Endodermal cell (in vitro differentiated cells): Measurements from ENCODE around the gene KIR3DL1. TPM values are rescaled to one million over a fixed set of nuclear protein-coding genes. Genes with fewer than 3 reads are reported as not detected.
"Not testable (repeated sequence)": the region's sequence is repeated elsewhere in the genome, so short reads cannot be mapped to it uniquely, and the experiment has no call there.

Experiments
- DNase-seq: peaks from one replicate; pipeline ENCODE4 v3.0.0-alpha.2; 2017
- H3K27ac ChIP-seq: 2 replicates; pipeline ENCODE4 v1.5.1; 2013; ENCODE audit warnings: mild to moderate bottlenecking, low read depth, low read length, moderate library complexity
- H3K27me3 ChIP-seq: 2 replicates; pipeline ENCODE4 v1.6.1; 2013; ENCODE audit warnings: mild to moderate bottlenecking, low read length, moderate library complexity; ENCODE audit not compliant: insufficient read depth, control insufficient read depth, poor library complexity, severe bottlenecking
- H3K36me3 ChIP-seq: 2 replicates; pipeline ENCODE4 v1.7.0; 2013; ENCODE audit warnings: mild to moderate bottlenecking, low read length, moderate library complexity; ENCODE audit not compliant: control insufficient read depth, insufficient read depth
- H3K4me1 ChIP-seq: one replicate; pipeline ENCODE4 v1.7.0; 2013; ENCODE audit warnings: low read length; ENCODE audit not compliant: control insufficient read depth, insufficient read depth
- H3K4me3 ChIP-seq: 2 replicates; pipeline ENCODE4 v1.5.1; 2013; ENCODE audit warnings: mild to moderate bottlenecking, low read length, moderate library complexity
- H3K9ac ChIP-seq: 2 replicates; pipeline ENCODE4 v1.6.1; 2013; ENCODE audit warnings: mild to moderate bottlenecking, low read length, moderate library complexity; ENCODE audit not compliant: poor library complexity, severe bottlenecking; ENCODE audit errors: extremely low read depth
- H3K9me3 ChIP-seq: 2 replicates; pipeline ENCODE4 v1.6.1; 2013; ENCODE audit warnings: mild to moderate bottlenecking, low read length, moderate library complexity; ENCODE audit not compliant: control insufficient read depth
- H3K27ac Mint-ChIP-seq: 2 replicates; pipeline ENCODE4 v1.8.0; 2020; ENCODE audit warnings: mixed read lengths
- H3K27me3 Mint-ChIP-seq: 2 replicates; pipeline ENCODE4 v1.8.0; 2021; ENCODE audit warnings: mild to moderate bottlenecking, mixed read lengths; ENCODE audit not compliant: insufficient read depth
- H3K36me3 Mint-ChIP-seq: 2 replicates; pipeline ENCODE4 v1.8.0; 2020; ENCODE audit warnings: low read depth, mixed read lengths
- H3K4me1 Mint-ChIP-seq: 2 replicates; pipeline ENCODE4 v1.8.0; 2020; ENCODE audit warnings: mixed read lengths
- H3K4me3 Mint-ChIP-seq: 2 replicates; pipeline ENCODE4 v1.8.0; 2020; ENCODE audit warnings: mild to moderate bottlenecking, moderate library complexity, mixed read lengths
- H3K9me3 Mint-ChIP-seq: 2 replicates; pipeline ENCODE4 v1.8.0; 2020; ENCODE audit warnings: mild to moderate bottlenecking, mixed read lengths
- WGBS, 2 experiments: methylation state at CpG; one replicate each; pipeline versions ENCODE4 v1.1.5 to v1.1.7; 2013; ENCODE audit warnings: missing lambda C conversion rate in 2 of 2, mixed read lengths in 1 of 2; ENCODE audit not compliant: insufficient coverage in 1 of 2, insufficient read length in 1 of 2; 5-methylcytosine and 5-hydroxymethylcytosine counted together
- total RNA-seq, 2 donors: library from RNA; stranded (reverse); fragmentation: NEBNext Ultra II Directional in 1 of 2; extraction: Animal tissue kit (Norgen Biotek cat#: 25700) in 1 of 2; gene quantifications; 2 replicates in 1 of 2; 3 replicates in 1 of 2; pipeline ENCODE4 v1.2.1, GENCODE V29; 2021
- TF ChIP-seq, protein P1 (sequence below): fragments of 200-600 bp; sonication (generic); conservative IDR thresholded peaks from 2 replicates; pipeline ENCODE4 v1.5.0; 2021; ENCODE audit warnings: antibody characterized with exemption, mild to moderate bottlenecking

KIR3DL1 gene
- total RNA-seq, 2 donors from 2014 or later, result not detected

DNA sequence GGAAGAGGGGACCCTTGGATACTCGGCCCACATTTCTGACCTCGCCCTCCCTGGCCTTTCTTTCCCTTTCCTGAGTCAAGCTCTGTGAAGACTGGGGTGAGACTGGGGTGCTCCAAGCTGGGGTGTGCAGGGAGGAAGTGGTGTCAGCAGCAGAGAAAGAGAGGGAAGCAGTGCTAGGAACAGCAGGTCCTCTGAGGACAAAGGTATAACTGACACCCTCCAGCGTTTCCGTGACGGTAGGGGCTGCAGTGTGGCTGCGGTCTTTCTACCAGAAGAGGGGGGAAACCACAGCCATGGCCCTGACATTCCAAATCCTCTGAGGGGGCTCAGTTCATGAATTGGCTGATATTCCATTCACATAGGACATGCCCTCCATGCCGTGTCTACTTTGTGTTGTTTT lies 35.1 kb downstream of the KIR3DL1 start:
- Histone ChIP-seq H3K27me3 (no peaks in the 10 kb centered on the region), H3K4me3 (no peak overlapping the region), H3K9ac (no peak overlapping the region), H3K27ac (no peak overlapping the region), H3K4me1 (no peaks in the 10 kb centered on the region), H3K9me3 (peaks cover 10% of the 10 kb centered on the region), H3K36me3 (no peaks in the 10 kb centered on the region)
- no peaks in the 10 kb centered on the region for H3K4me1 Mint-ChIP-seq
- H3K9me3 Mint-ChIP-seq, result peaks cover 88% of the 10 kb centered on the region
- no peak overlapping the region for H3K4me3 Mint-ChIP-seq
- TF ChIP-seq, protein P1, sequence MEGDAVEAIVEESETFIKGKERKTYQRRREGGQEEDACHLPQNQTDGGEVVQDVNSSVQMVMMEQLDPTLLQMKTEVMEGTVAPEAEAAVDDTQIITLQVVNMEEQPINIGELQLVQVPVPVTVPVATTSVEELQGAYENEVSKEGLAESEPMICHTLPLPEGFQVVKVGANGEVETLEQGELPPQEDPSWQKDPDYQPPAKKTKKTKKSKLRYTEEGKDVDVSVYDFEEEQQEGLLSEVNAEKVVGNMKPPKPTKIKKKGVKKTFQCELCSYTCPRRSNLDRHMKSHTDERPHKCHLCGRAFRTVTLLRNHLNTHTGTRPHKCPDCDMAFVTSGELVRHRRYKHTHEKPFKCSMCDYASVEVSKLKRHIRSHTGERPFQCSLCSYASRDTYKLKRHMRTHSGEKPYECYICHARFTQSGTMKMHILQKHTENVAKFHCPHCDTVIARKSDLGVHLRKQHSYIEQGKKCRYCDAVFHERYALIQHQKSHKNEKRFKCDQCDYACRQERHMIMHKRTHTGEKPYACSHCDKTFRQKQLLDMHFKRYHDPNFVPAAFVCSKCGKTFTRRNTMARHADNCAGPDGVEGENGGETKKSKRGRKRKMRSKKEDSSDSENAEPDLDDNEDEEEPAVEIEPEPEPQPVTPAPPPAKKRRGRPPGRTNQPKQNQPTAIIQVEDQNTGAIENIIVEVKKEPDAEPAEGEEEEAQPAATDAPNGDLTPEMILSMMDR, result no peak
- H3K36me3 Mint-ChIP-seq, result no peaks in the 10 kb centered on the region
- H3K27ac Mint-ChIP-seq, result no peak overlapping the region
- DNase-seq, result no peak
- 79 to 94% methylated on average over 7 of the region's 7 CpGs for WGBS, 2 experiments
- no peaks in the 10 kb centered on the region for H3K27me3 Mint-ChIP-seq

DNA sequence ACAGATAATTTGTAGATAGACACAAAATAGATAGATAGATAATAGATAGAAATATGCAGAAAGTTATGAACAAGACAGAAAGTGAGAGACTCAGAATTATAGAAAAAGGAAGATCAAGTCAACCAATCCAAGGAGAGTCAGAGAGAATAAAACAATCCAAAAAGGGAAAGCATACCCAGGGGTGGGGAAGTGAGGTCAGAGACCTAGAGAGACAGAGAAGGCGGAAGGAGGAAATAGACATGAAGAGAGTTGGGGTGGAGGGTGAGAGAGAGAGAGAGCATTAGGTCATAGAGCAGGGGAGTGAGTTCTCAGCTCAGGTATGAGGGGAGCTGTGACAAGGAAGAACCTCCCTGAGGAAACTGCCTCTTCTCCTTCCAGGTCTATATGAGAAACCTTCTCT lies 39.0 kb downstream of the KIR3DL1 start:
- WGBS, 2 experiments, result 73 to 83% methylated on average over 1 of the region's 1 CpG

DNA sequence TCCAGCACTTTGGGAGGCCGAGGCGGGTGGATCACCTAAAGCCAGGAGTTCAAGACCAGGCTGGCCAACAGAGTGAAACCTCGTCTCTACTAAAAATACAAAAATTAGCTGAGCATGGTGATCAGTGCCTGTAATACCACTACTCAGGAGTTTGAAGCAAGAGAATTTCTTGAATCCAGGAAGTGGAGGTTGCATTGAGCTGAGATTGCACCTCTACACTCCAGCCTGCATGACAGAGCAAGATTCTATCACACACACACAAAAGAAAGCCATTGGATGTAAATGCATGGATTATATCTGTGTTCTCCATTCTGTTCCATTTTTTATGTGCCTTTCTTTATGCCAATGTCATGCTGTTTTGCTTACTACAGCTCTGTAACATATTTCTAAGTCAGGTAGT lies 42.2 kb downstream of the KIR3DL1 start:
- H3K27ac ChIP-seq, H3K27ac Mint-ChIP-seq, H3K4me1 ChIP-seq, H3K27me3 ChIP-seq, H3K4me1 Mint-ChIP-seq, H3K36me3 Mint-ChIP-seq, H3K27me3 Mint-ChIP-seq, H3K4me3 ChIP-seq, DNase-seq, H3K9me3 ChIP-seq, H3K36me3 ChIP-seq, H3K4me3 Mint-ChIP-seq, H3K9ac ChIP-seq: not testable (repeated sequence)
- peaks cover 43% of the 10 kb centered on the region for H3K9me3 Mint-ChIP-seq
- WGBS, 2 experiments, result 40 to 83% methylated on average over 1 to 3 of the region's 3 CpGs

More for the DNA sequence above, 39.0 kb downstream of the KIR3DL1 start:
- not testable (repeated sequence) for DNase-seq, H3K36me3 ChIP-seq, H3K27me3 ChIP-seq, H3K27me3 Mint-ChIP-seq, H3K36me3 Mint-ChIP-seq, H3K4me1 Mint-ChIP-seq, H3K27ac ChIP-seq, H3K9me3 ChIP-seq, H3K4me1 ChIP-seq, H3K27ac Mint-ChIP-seq, H3K4me3 Mint-ChIP-seq, H3K4me3 ChIP-seq, H3K9ac ChIP-seq
- peaks cover 76% of the 10 kb centered on the region for H3K9me3 Mint-ChIP-seq

DNA sequence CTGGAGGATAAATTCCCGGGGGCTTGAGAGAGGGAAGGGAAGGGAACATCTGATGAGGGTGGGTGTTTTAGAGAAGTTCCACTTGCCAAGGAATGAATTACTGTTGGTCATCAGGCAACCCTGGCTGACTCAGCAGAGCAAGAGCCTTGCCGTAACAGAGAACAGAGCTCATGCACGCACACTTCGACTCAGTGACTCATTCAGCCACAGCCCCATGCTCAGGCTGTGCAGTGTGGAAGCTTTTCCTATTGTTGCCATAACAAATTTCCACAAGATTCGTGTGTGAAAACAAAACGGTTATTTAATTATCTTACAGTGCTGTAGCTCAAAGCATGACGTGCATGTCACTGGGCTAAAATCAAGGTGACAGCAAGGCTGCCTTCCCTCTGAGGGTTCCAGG lies 43.2 kb downstream of the KIR3DL1 start:
- not testable (repeated sequence) for H3K4me1 Mint-ChIP-seq, H3K4me3 ChIP-seq, H3K27ac Mint-ChIP-seq, H3K36me3 ChIP-seq, H3K36me3 Mint-ChIP-seq, H3K4me1 ChIP-seq, H3K27me3 Mint-ChIP-seq, DNase-seq, H3K27me3 ChIP-seq, H3K4me3 Mint-ChIP-seq, H3K9me3 ChIP-seq, H3K27ac ChIP-seq, H3K9ac ChIP-seq
- H3K9me3 Mint-ChIP-seq, result peaks cover 34% of the 10 kb centered on the region
- WGBS, 2 experiments, result 57 to 79% methylated on average over 4 to 7 of the region's 7 CpGs

DNA sequence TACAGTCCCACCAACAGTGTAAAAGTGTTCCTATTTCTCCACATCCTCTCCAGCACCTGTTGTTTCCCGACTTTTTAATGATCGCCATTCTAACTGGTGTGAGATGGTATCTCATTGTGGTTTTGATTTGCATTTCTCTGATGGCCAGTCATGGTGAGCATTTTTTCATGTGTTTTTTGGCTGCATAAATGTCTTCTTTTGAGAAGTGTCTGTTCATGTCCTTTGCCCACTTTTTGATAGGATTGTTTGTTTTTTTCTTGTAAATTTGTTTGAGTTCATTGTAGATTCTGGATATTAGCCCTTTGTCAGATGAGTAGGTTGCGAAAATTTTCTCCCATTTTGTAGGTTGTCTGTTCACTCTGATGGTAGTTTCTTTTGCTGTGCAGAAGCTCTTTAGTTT lies 47.2 kb downstream of the KIR3DL1 start:
- not testable (repeated sequence) for H3K27ac Mint-ChIP-seq, H3K27ac ChIP-seq, H3K27me3 ChIP-seq, H3K36me3 ChIP-seq, H3K9ac ChIP-seq, H3K9me3 ChIP-seq, H3K4me3 ChIP-seq, H3K36me3 Mint-ChIP-seq, H3K4me1 Mint-ChIP-seq, DNase-seq, H3K4me3 Mint-ChIP-seq, H3K4me1 ChIP-seq
- WGBS, 2 experiments, result no CpG with 5 or more reads among the region's 3 CpGs
- Mint-ChIP-seq H3K9me3 (peaks cover 15% of the 10 kb centered on the region), H3K27me3 (peaks cover 21% of the 10 kb centered on the region)
